Measurements from ENCODE around the gene ETV6.

DNA sequence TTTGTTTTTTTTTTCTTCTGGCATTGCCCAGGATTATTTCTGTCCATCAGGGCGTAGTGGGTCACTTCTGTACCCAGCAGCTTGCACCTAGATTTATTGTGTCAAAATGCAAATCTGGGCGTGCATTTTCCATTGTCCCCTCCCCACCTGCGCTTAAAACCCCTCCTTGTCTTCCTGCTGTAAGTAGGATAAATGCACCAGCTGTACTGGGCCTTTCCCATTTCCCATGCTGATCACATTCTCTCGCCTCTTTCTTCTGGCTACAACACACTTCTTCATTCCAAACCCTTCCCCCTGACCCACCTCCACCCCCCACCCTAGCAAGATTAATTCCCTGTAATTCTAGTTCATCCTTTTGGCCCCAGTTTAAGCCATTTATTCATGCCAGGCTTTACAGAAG lies 128.0 kb downstream of the ETV6 start:
- no peak for TF ChIP-seq EZH2 (IDR thresholded peaks at IDR 0.05; ENCODE audit: borderline replicate concordance, low read length)
- no peak for TF ChIP-seq CTCF (conservative IDR thresholded peaks at IDR 0.05 in 1 of 2, IDR thresholded peaks at IDR 0.05 in 1 of 2; ENCODE audit: extremely low read depth in 1 of 2, insufficient read depth in 1 of 2, low read depth in 1 of 2, low read length in 2 of 2)

Data from mammary epithelial cell (primary cell).